A673 (cell line): ENCODE measurements around the gene GART.

Experiments used
- EZH2 ChIP-seq: fragments of 200-600 bp; sonication (generic); IDR thresholded peaks from 2 replicates; pipeline ENCODE4 v1.6.1; 2017; ENCODE audit warnings: borderline replicate concordance, low read depth, mild to moderate bottlenecking, mixed read lengths, antibody characterized with exemption, low read length; ENCODE audit not compliant: poor library complexity, severe bottlenecking
- TF ChIP-seq, protein P1 (sequence below): fragments of 300-800, 200-600 bp; sonication (generic); conservative IDR thresholded peaks from 2 replicates; pipeline ENCODE4 v1.5.1; 2017; ENCODE audit warnings: low read depth, mild to moderate bottlenecking, antibody characterized with exemption, low read length, moderate library complexity, mixed read lengths

- TF ChIP-seq, protein P1, sequence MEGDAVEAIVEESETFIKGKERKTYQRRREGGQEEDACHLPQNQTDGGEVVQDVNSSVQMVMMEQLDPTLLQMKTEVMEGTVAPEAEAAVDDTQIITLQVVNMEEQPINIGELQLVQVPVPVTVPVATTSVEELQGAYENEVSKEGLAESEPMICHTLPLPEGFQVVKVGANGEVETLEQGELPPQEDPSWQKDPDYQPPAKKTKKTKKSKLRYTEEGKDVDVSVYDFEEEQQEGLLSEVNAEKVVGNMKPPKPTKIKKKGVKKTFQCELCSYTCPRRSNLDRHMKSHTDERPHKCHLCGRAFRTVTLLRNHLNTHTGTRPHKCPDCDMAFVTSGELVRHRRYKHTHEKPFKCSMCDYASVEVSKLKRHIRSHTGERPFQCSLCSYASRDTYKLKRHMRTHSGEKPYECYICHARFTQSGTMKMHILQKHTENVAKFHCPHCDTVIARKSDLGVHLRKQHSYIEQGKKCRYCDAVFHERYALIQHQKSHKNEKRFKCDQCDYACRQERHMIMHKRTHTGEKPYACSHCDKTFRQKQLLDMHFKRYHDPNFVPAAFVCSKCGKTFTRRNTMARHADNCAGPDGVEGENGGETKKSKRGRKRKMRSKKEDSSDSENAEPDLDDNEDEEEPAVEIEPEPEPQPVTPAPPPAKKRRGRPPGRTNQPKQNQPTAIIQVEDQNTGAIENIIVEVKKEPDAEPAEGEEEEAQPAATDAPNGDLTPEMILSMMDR, result no peak
- TF ChIP-seq EZH2, result no peak
Measured at GRCh38 chr21:33537212-33537611, 4.7 kb downstream of the GART start.
